Measurements from ENCODE around the gene SLC6A12.

Gene SLC6A12

GRCh38 chr12:229441-230191, 15.7 kb upstream of the SLC6A12 start:
- no peak for DNase-seq (ENCODE audit: extremely low read depth, low read depth)
- H3K4me3 ChIP-seq (replicated peaks; ENCODE audit: low read depth, low read length): no peak overlapping the region
- no peak for TF ChIP-seq CTCF (IDR thresholded peaks at IDR 0.05; ENCODE audit: low read depth, low read length, missing control alignments)

- DNase-seq (ENCODE audit: extremely low read depth, low read depth): no peak
- no peak overlapping the region for H3K4me3 ChIP-seq (replicated peaks; ENCODE audit: low read depth, low read length)
- TF ChIP-seq CTCF (IDR thresholded peaks at IDR 0.05; ENCODE audit: low read depth, low read length, missing control alignments): no peak
Measured at GRCh38 chr12:228846-229200, 14.9 kb upstream of the SLC6A12 start.

- DNase-seq (ENCODE audit: extremely low read depth, low read depth): no peak
- TF ChIP-seq CTCF (IDR thresholded peaks at IDR 0.05; ENCODE audit: low read depth, low read length, missing control alignments): no peak
Measured at GRCh38 chr12:227923-228845, 14.2 kb upstream of the SLC6A12 start.

GRCh38 chr12:227286-227915, 13.4 kb upstream of the SLC6A12 start:
- TF ChIP-seq CTCF (IDR thresholded peaks at IDR 0.05; ENCODE audit: low read depth, low read length, missing control alignments): no peak
- no peak overlapping the region for H3K4me3 ChIP-seq (replicated peaks; ENCODE audit: low read depth, low read length)
- no peak for DNase-seq (ENCODE audit: extremely low read depth, low read depth)

More at GRCh38 chr12:227923-228845, 14.2 kb upstream of the SLC6A12 start:
- no peak overlapping the region for H3K4me3 ChIP-seq (replicated peaks; ENCODE audit: low read depth, low read length)

- no peak for DNase-seq (ENCODE audit: extremely low read depth, low read depth)
- no peak overlapping the region for H3K4me3 ChIP-seq (replicated peaks; ENCODE audit: low read depth, low read length)
- TF ChIP-seq CTCF (IDR thresholded peaks at IDR 0.05; ENCODE audit: low read depth, low read length, missing control alignments): no peak
Measured at GRCh38 chr12:226401-226800, 12.4 kb upstream of the SLC6A12 start.

GRCh38 chr12:225012-225411, 11.1 kb upstream of the SLC6A12 start:
- no peak for TF ChIP-seq CTCF (IDR thresholded peaks at IDR 0.05; ENCODE audit: low read depth, low read length, missing control alignments)
- no peak overlapping the region for H3K4me3 ChIP-seq (replicated peaks; ENCODE audit: low read depth, low read length)
- DNase-seq (ENCODE audit: extremely low read depth, low read depth): no peak
